Lower lobe of right lung (tissue), 2 donors: ENCODE measurements around the gene AKT3. TPM values are rescaled to one million over a fixed set of nuclear protein-coding genes. Genes with fewer than 3 reads are reported as not detected.
A peak's percentile ranks its signal among the peaks of the same experiment; 100 is the strongest.

Source experiments
- ATAC-seq, 2 donors: fragments of 200-7000 bp; cut with Tn5 transposase; one replicate each; pipeline ENCODE4 v1.9.1; 2020 to 2022; ENCODE audit warnings: mild to moderate bottlenecking in 2 of 2, moderate library complexity in 2 of 2
- DNase-seq: peaks from one replicate; pipeline ENCODE4 v3.0.0-alpha.2; 2020
- H3K27ac ChIP-seq: fragments of 200-600 bp; one replicate; pipeline ENCODE4 v1.8.0; 2022
- H3K27me3 ChIP-seq: fragments of 200-600 bp; one replicate; pipeline ENCODE4 v1.8.0; 2022; ENCODE audit warnings: low read depth
- H3K36me3 ChIP-seq: fragments of 200-600 bp; one replicate; pipeline ENCODE4 v1.8.0; 2022; ENCODE audit warnings: mild to moderate bottlenecking
- H3K4me1 ChIP-seq: fragments of 200-600 bp; one replicate; pipeline ENCODE4 v1.8.0; 2022
- H3K4me3 ChIP-seq: fragments of 200-600 bp; one replicate; pipeline ENCODE4 v1.8.0; 2022; ENCODE audit warnings: mild to moderate bottlenecking
- H3K9me3 ChIP-seq: fragments of 200-600 bp; one replicate; pipeline ENCODE4 v1.8.0; 2022
- CTCF ChIP-seq: fragments of 200-600 bp; IDR thresholded peaks from one replicate; pipeline ENCODE4 v1.8.0; 2022; ENCODE audit warnings: antibody characterized with exemption, mild to moderate bottlenecking
- intact Hi-C: fragments of 100-400 bp; cut with DNase I; formaldehyde crosslinking; loops from one replicate; pipeline ENCODE4 v1.11.0; 2022
- total RNA-seq: library from RNA; stranded (reverse); fragmentation: NEBNext Ultra II Directional; extraction: Animal tissue kit (Norgen Biotek cat#: 25700); gene quantifications from one replicate; pipeline ENCODE4 v1.2.1, GENCODE V29; 2021
- donor health status: DM: no; HTN: yes; CAD: no; lungs with severe emphysema.

The AKT3 gene
- total RNA-seq, 1 donor from 2014 or later, result 52.5 TPM

DNA sequence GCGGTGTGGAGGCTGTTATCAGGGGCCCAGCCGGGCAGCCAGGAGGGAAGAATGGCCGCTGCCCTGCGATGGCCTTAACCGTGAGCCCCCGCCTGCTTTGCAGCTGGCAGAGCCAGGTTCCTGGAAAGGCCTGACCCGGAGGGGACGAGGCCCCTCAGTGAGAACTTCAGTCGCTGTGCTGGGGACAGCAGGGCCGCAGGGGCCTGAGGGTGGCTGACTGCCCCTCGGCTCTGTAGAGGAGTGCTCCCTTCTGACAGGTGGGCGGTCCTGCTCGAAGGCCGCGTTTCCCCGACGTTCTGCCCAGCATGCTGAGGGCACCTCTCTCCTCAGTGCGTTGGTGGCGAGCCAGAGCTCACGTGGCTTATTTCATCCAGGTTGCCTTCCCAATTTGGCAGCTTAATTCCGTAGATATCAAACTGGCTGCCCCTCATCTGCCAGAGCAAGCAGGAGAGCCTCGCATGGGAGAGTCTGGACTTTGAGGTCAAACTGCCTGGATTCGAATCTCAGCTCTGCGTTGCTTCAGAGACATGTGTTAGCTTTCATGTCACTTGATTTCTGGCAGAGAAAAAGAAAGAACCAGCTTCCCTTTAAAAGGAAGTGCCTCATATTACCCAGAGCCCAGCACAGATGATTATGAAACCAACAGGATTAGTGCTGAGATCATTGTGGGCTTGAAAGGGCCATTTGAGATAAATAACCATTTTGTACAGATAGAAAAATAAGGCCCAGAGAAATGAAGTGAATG, 354.4 kb downstream of the AKT3 start:
- no peak for DNase-seq
- H3K36me3 ChIP-seq, result peaks cover 8% of the 10 kb centered on the region
- no peak for TF ChIP-seq CTCF
- peaks cover 26% of the 10 kb centered on the region for H3K4me1 ChIP-seq
- peak; percentile 72 to 75 for ATAC-seq
- peak overlapping the region; percentile 14 for H3K4me3 ChIP-seq
- intact Hi-C loops, result no loop called here
- no peaks in the 10 kb centered on the region for H3K27me3 ChIP-seq
- peak overlapping the region; percentile 77 for H3K27ac ChIP-seq
- no peaks in the 10 kb centered on the region for H3K9me3 ChIP-seq

- peak overlapping the region; percentile 77 for H3K27ac ChIP-seq
- no peak for DNase-seq
Observed at GRCh38 chr1:243494741-243495431, 355.2 kb downstream of the AKT3 start.

GRCh38 chr1:243493156-243494129, 356.6 kb downstream of the AKT3 start:
- no peak for ATAC-seq
- H3K9me3 ChIP-seq, result no peaks in the 10 kb centered on the region
- TF ChIP-seq CTCF, result no peak

More at GRCh38 chr1:243494741-243495431, 355.2 kb downstream of the AKT3 start:
- peaks cover 31% of the 10 kb centered on the region for H3K4me1 ChIP-seq
- intact Hi-C loops, result no loop called here
- H3K36me3 ChIP-seq, result peaks cover 11% of the 10 kb centered on the region
- no peak overlapping the region for H3K4me3 ChIP-seq
- TF ChIP-seq CTCF, result no peak
- no peaks in the 10 kb centered on the region for H3K27me3 ChIP-seq
- H3K9me3 ChIP-seq, result no peaks in the 10 kb centered on the region
- peak in 1 of 2 donors; percentile 7 for ATAC-seq

DNA sequence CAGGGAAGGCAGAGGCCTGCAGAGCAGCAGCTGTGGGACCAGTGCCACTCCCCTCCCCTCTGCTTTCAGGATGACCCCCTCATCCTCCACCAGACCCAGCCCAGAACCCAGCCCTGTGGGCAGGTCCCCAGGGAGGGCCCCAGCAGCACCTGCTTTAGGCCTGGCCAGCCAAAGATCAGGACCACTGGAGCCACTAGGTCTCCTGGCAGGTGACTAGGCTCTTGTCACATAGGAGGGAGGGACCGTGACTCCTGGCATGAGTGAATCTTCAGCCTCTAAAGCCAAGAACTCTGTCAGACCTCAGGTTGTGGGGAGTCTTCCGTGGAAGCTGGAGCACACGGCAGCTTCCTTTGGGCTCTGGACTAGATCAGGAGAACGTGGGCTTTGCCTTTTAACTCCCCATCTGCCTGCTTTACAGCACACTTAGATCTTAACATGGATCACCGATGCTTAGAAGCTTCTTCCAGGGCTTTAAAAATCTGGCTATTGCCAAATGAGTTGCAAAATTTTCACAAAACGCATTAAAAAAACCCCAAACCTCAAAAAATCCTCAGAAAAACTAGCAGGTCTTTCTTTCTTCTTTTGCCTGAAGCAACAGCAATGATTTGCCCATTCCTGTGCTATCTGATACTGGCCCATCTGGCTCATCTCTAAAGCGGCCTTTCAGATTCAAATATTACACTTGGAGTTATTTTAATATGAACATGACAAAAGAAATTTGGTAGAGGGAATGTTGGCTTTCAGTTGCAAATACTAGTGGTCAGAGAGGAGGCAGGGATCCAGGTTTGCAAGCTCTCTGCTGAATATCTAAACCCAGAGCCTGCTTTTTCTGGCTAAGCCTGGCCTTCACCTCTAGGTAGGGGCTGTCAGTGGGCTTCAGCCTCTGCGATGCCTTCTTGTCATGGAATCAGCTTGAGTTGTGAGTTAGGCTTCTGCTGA, 359.0 kb downstream of the AKT3 start:
- no peak overlapping the region for H3K4me3 ChIP-seq
- no peak for TF ChIP-seq CTCF
- no peaks in the 10 kb centered on the region for H3K27me3 ChIP-seq
- peaks cover 23% of the 10 kb centered on the region for H3K4me1 ChIP-seq
- ATAC-seq, result no peak
- H3K36me3 ChIP-seq, result peaks cover 23% of the 10 kb centered on the region
- H3K9me3 ChIP-seq, result no peaks in the 10 kb centered on the region
- intact Hi-C loops, result no loop called here
- DNase-seq, result no peak
- peak overlapping the region; percentile 13 for H3K27ac ChIP-seq

More at GRCh38 chr1:243493156-243494129, 356.6 kb downstream of the AKT3 start:
- peaks cover 31% of the 10 kb centered on the region for H3K4me1 ChIP-seq
- H3K27me3 ChIP-seq, result no peaks in the 10 kb centered on the region
- intact Hi-C loops, result no loop called here
- no peak overlapping the region for H3K27ac ChIP-seq
- H3K36me3 ChIP-seq, result peaks cover 23% of the 10 kb centered on the region
- no peak overlapping the region for H3K4me3 ChIP-seq
- no peak for DNase-seq
